HAP-1 (cell line): Measurements from ENCODE around the gene IL25.

Source experiments
- DNase-seq, 2 experiments: peaks; one replicate each; pipeline ENCODE4 v3.0.0-alpha.2; 2016 to 2020; ENCODE audit warnings: low spot score in 2 of 2
- H3K27me3 ChIP-seq: fragments of 250-450 bp; sonication (Bioruptor Pico); 2 replicates; pipeline ENCODE4 v1.5.1; 2020; ENCODE audit warnings: low read depth, mild to moderate bottlenecking, moderate library complexity
- H3K36me3 ChIP-seq: fragments of 250-450 bp; sonication (Bioruptor Pico); replicated peaks from 2 replicates; pipeline ENCODE4 v1.5.1; 2020; ENCODE audit warnings: mild to moderate bottlenecking
- H3K4me1 ChIP-seq: fragments of 250-450 bp; sonication (Bioruptor Pico); 2 replicates; pipeline ENCODE4 v1.5.1; 2020; ENCODE audit warnings: mild to moderate bottlenecking
- H3K4me3 ChIP-seq: fragments of 250-450 bp; sonication (Bioruptor Pico); 2 replicates; pipeline ENCODE4 v1.5.1; 2020; ENCODE audit warnings: mild to moderate bottlenecking, moderate library complexity
- H3K9me3 ChIP-seq: fragments of 250-450 bp; sonication (Bioruptor Pico); 2 replicates; pipeline ENCODE4 v1.5.1; 2020; ENCODE audit warnings: mild to moderate bottlenecking, moderate library complexity
- in situ Hi-C: fragments of 300-500 bp; cut with MboI; formaldehyde crosslinking; loops from 3 replicates; pipeline ENCODE4 v1.14.3; 2020; ENCODE audit warnings: low sequenced_read_pairs, inconsistent platforms, mixed read lengths

The IL25 gene

GRCh38 chr14:23375527-23376251 is 3.1 kb downstream of the IL25 start:
- in situ Hi-C loops = no loop called here
- peaks cover 12% of the 10 kb centered on the region for H3K27me3 ChIP-seq
- DNase-seq = no peak

GRCh38 chr14:23376482-23377197 is 4.0 kb downstream of the IL25 start, which contains the start of gene CMTM5:
Gene CMTM5, plus strand, starts transcription at chr14:23377046. Its CDS starts 206 bp downstream, at chr14:23377252.
- in situ Hi-C loops = no loop called here
- no peaks in the 10 kb centered on the region for H3K4me1 ChIP-seq
- peak in 1 of 2 experiments; percentile 13 for DNase-seq
- peaks cover 8% of the 10 kb centered on the region; the same call in 1 of the 2 replicates for H3K27me3 ChIP-seq
- no peak within 1 kb of the TSS for H3K4me3 ChIP-seq
- H3K9me3 ChIP-seq = no peaks in the 10 kb centered on the region
- no peaks in the 10 kb centered on the region for H3K36me3 ChIP-seq

More at GRCh38 chr14:23375527-23376251, 3.1 kb downstream of the IL25 start:
- Histone ChIP-seq H3K9me3 (no peaks in the 10 kb centered on the region), H3K4me3 (no peak overlapping the region), H3K4me1 (no peaks in the 10 kb centered on the region), H3K36me3 (no peaks in the 10 kb centered on the region)

- Histone ChIP-seq H3K36me3 (no peaks in the 10 kb centered on the region), H3K27me3 (peaks cover 8% of the 10 kb centered on the region; the same call in 1 of the 2 replicates), H3K4me1 (no peaks in the 10 kb centered on the region), H3K4me3 (no peak overlapping the region), H3K9me3 (no peaks in the 10 kb centered on the region)
- in situ Hi-C loops = no loop called here
- DNase-seq = no peak
Observed at GRCh38 chr14:23377198-23377550, 4.6 kb downstream of the IL25 start.

GRCh38 chr14:23377573-23378563 is 5.3 kb downstream of the IL25 start:
- no peaks in the 10 kb centered on the region for H3K36me3 ChIP-seq
- H3K4me3 ChIP-seq = no peak overlapping the region
- H3K27me3 ChIP-seq = peaks cover 8% of the 10 kb centered on the region; the same call in 1 of the 2 replicates
- no peaks in the 10 kb centered on the region for H3K9me3 ChIP-seq
- H3K4me1 ChIP-seq = no peaks in the 10 kb centered on the region
- in situ Hi-C loops = no loop called here
- no peak for DNase-seq

GRCh38 chr14:23378612-23379220 is 6.1 kb downstream of the IL25 start:
- in situ Hi-C loops = no loop called here
- Histone ChIP-seq H3K9me3 (no peaks in the 10 kb centered on the region), H3K4me1 (no peaks in the 10 kb centered on the region), H3K4me3 (no peak overlapping the region), H3K36me3 (no peaks in the 10 kb centered on the region), H3K27me3 (peaks cover 12% of the 10 kb centered on the region)
- no peak for DNase-seq

GRCh38 chr14:23379366-23380196 is 7.0 kb downstream of the IL25 start:
- Histone ChIP-seq H3K4me1 (no peaks in the 10 kb centered on the region), H3K9me3 (no peaks in the 10 kb centered on the region), H3K36me3 (no peaks in the 10 kb centered on the region), H3K4me3 (no peak overlapping the region), H3K27me3 (peaks cover 13% of the 10 kb centered on the region; the same call in 1 of the 2 replicates)
- in situ Hi-C loops = no loop called here
- DNase-seq = peak; percentile 8 to 72

- DNase-seq = no peak
- no peaks in the 10 kb centered on the region for H3K9me3 ChIP-seq
- in situ Hi-C loops = no loop called here
- no peak overlapping the region for H3K4me3 ChIP-seq
- H3K4me1 ChIP-seq = no peaks in the 10 kb centered on the region
- H3K36me3 ChIP-seq = no peaks in the 10 kb centered on the region
- H3K27me3 ChIP-seq = peaks cover 13% of the 10 kb centered on the region; the same call in 1 of the 2 replicates
Observed at GRCh38 chr14:23380197-23380914, 7.7 kb downstream of the IL25 start.

GRCh38 chr14:23380976-23381375 is 8.4 kb downstream of the IL25 start:
- Histone ChIP-seq H3K4me1 (no peaks in the 10 kb centered on the region), H3K9me3 (no peaks in the 10 kb centered on the region), H3K27me3 (peaks cover 13% of the 10 kb centered on the region; the same call in 1 of the 2 replicates), H3K36me3 (no peaks in the 10 kb centered on the region), H3K4me3 (no peak overlapping the region)
- no peak for DNase-seq
- in situ Hi-C loops = no loop called here

- Histone ChIP-seq H3K4me1 (no peaks in the 10 kb centered on the region), H3K27me3 (peaks cover 13% of the 10 kb centered on the region; the same call in 1 of the 2 replicates), H3K36me3 (no peaks in the 10 kb centered on the region), H3K9me3 (no peaks in the 10 kb centered on the region), H3K4me3 (no peak overlapping the region)
- peak in 1 of 2 experiments; percentile 100 for DNase-seq
- in situ Hi-C loops = no loop called here
Observed at GRCh38 chr14:23381871-23382270, 9.3 kb downstream of the IL25 start.

- H3K4me3 ChIP-seq = no peak overlapping the region
- no peaks in the 10 kb centered on the region for H3K36me3 ChIP-seq
- peaks cover 13% of the 10 kb centered on the region; the same call in 1 of the 2 replicates for H3K27me3 ChIP-seq
- DNase-seq = no peak
- H3K4me1 ChIP-seq = no peaks in the 10 kb centered on the region
- in situ Hi-C loops = no loop called here
- H3K9me3 ChIP-seq = no peaks in the 10 kb centered on the region
Observed at GRCh38 chr14:23382276-23382675, 9.7 kb downstream of the IL25 start.

- peaks cover 13% of the 10 kb centered on the region; the same call in 1 of the 2 replicates for H3K27me3 ChIP-seq
- no peaks in the 10 kb centered on the region for H3K4me1 ChIP-seq
- H3K4me3 ChIP-seq = no peak overlapping the region
- H3K36me3 ChIP-seq = no peaks in the 10 kb centered on the region
- no peaks in the 10 kb centered on the region for H3K9me3 ChIP-seq
- in situ Hi-C loops = no loop called here
- DNase-seq = no peak
Observed at GRCh38 chr14:23382731-23383440, 10.3 kb downstream of the IL25 start.
